HCT116 (cell line): ENCODE data around the gene NDUFB2.

Source experiments
- CEBPB ChIP-seq: IDR thresholded peaks from 2 replicates; pipeline ENCODE4 v1.6.1; 2012; ENCODE audit warnings: low read depth
- EGR1 ChIP-seq: IDR thresholded peaks from 2 replicates; pipeline ENCODE4 v1.6.1; 2012; ENCODE audit warnings: low read depth
- ELF1 ChIP-seq: IDR thresholded peaks from 2 replicates; pipeline ENCODE4 v1.6.1; 2012; ENCODE audit warnings: low read depth, borderline replicate concordance
- EZH2 ChIP-seq: fragments of 200-600 bp; sonication (generic); IDR thresholded peaks from 2 replicates; pipeline ENCODE4 v1.6.1; 2017; ENCODE audit warnings: antibody characterized with exemption, mixed run types
- POLR2A ChIP-seq: IDR thresholded peaks from 2 replicates; pipeline ENCODE4 v1.7.0; 2011; ENCODE audit warnings: borderline replicate concordance; ENCODE audit not compliant: insufficient read depth, insufficient read length; ENCODE audit errors: extremely low read depth
- POLR2AphosphoS5 ChIP-seq: IDR thresholded peaks from 2 replicates; pipeline ENCODE4 v1.6.1; 2011; ENCODE audit warnings: mild to moderate bottlenecking, low read depth, low read length, moderate library complexity
- RAD21 ChIP-seq: IDR thresholded peaks from 2 replicates; pipeline ENCODE4 v1.6.1; 2012; ENCODE audit warnings: low read depth, mild to moderate bottlenecking
- REST ChIP-seq: IDR thresholded peaks from 2 replicates; pipeline ENCODE4 v1.6.1; 2012; ENCODE audit warnings: low read depth
- SIN3A ChIP-seq: IDR thresholded peaks from 2 replicates; pipeline ENCODE4 v1.6.1; 2012; ENCODE audit warnings: low read depth
- SP1 ChIP-seq: IDR thresholded peaks from 2 replicates; pipeline ENCODE4 v1.6.1; 2012; ENCODE audit warnings: low read depth
- ZBTB33 ChIP-seq: IDR thresholded peaks from 2 replicates; pipeline ENCODE4 v1.6.1; 2011; ENCODE audit warnings: mild to moderate bottlenecking, low read length, moderate library complexity; ENCODE audit not compliant: insufficient replicate concordance; ENCODE audit errors: extremely low read depth
- ZNF274 ChIP-seq: fragments of 200-500 bp; sonication (Bioruptor generic); IDR thresholded peaks from 2 replicates; pipeline ENCODE4 v1.6.1; 2014; ENCODE audit warnings: mild to moderate bottlenecking, low read depth, low read length, inconsistent platforms
- TF ChIP-seq, protein P1 (sequence below), 3 experiments: fragments of 200-600 bp in 1 of 3; sonication (generic) in 1 of 3; IDR thresholded peaks in 2 of 3; conservative IDR thresholded peaks in 1 of 3; 2 replicates each; pipeline ENCODE4 v1.5.1; 2012 to 2017; ENCODE audit warnings: low read depth in 2 of 3, low read length in 2 of 3, antibody characterized with exemption in 1 of 3, borderline replicate concordance in 1 of 3, control low read depth in 1 of 3, mild to moderate bottlenecking in 1 of 3, mixed read lengths in 1 of 3, mixed run types in 1 of 3, moderate library complexity in 1 of 3; ENCODE audit not compliant: insufficient read depth in 1 of 3
- TF ChIP-seq, protein P2 (sequence below): IDR thresholded peaks from 2 replicates; pipeline ENCODE4 v1.6.1; 2012

DNA sequence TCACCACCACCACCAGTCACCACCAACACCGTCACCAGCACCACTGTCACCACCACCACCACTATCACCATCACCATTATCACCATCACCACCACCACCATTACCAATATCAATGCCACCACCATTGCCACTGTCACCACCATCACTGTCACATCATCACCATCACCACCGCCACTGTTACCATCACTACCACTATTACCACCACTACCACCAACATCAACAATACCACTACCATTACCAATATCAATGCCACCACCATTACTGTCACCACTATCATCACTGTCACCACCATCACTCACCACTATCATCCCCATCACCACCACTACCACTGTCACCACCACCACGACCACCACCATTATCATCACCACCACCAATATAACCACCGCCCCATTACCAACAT lies 41.8 kb upstream of the NDUFB2 start:
- TF ChIP-seq CEBPB (no peak), RAD21 (no peak), POLR2A (no peak), ZNF274 (no peak), SP1 (no peak), EZH2 (no peak), SIN3A (no peak), REST (no peak), ELF1 (no peak), ZBTB33 (no peak), EGR1 (no peak), POLR2AphosphoS5 (no peak)
- TF ChIP-seq, protein P1, sequence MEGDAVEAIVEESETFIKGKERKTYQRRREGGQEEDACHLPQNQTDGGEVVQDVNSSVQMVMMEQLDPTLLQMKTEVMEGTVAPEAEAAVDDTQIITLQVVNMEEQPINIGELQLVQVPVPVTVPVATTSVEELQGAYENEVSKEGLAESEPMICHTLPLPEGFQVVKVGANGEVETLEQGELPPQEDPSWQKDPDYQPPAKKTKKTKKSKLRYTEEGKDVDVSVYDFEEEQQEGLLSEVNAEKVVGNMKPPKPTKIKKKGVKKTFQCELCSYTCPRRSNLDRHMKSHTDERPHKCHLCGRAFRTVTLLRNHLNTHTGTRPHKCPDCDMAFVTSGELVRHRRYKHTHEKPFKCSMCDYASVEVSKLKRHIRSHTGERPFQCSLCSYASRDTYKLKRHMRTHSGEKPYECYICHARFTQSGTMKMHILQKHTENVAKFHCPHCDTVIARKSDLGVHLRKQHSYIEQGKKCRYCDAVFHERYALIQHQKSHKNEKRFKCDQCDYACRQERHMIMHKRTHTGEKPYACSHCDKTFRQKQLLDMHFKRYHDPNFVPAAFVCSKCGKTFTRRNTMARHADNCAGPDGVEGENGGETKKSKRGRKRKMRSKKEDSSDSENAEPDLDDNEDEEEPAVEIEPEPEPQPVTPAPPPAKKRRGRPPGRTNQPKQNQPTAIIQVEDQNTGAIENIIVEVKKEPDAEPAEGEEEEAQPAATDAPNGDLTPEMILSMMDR (IDR thresholded peaks at IDR 0.05 in 2 of 3, conservative IDR thresholded peaks at IDR 0.05 in 1 of 3; ENCODE audit: borderline replicate concordance in 1 of 3, insufficient read depth in 1 of 3, low read depth in 2 of 3, low read length in 2 of 3), result no peak
- TF ChIP-seq, protein P2, sequence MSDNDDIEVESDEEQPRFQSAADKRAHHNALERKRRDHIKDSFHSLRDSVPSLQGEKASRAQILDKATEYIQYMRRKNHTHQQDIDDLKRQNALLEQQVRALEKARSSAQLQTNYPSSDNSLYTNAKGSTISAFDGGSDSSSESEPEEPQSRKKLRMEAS, result no peak
